GM23338 (cell line): ENCODE data around the gene CCDC61. TPM values are rescaled to one million over a fixed set of nuclear protein-coding genes. Genes with fewer than 3 reads are reported as not detected.

Source experiments
- ATAC-seq: fragments of 200-7000 bp; cut with Tn5 transposase; 3 replicates; pipeline ENCODE4 v1.9.1; 2020
- DNase-seq: peaks from one replicate; pipeline ENCODE4 v3.0.0-alpha.2; 2015; ENCODE audit warnings: low spot score
- H2AFZ ChIP-seq: fragments of 200-600 bp; sonication (generic); 2 replicates; pipeline ENCODE4 v1.8.0; 2016; ENCODE audit warnings: antibody characterized with exemption, mild to moderate bottlenecking, moderate library complexity
- H3F3A ChIP-seq: fragments of 200-600 bp; sonication (generic); replicated peaks from 2 replicates; pipeline ENCODE4 v1.8.0; 2017; ENCODE audit warnings: antibody characterized with exemption, mixed run types, low read depth
- H3K27ac ChIP-seq: fragments of 200-600 bp; sonication (generic); 2 replicates; pipeline ENCODE4 v1.6.1; 2016; ENCODE audit warnings: low read depth
- H3K27me3 ChIP-seq: fragments of 200-600 bp; sonication (generic); 2 replicates; pipeline ENCODE4 v1.8.0; 2016; ENCODE audit warnings: mild to moderate bottlenecking, mixed run types, moderate library complexity; ENCODE audit not compliant: insufficient read depth
- H3K36me3 ChIP-seq: fragments of 200-600 bp; sonication (generic); 2 replicates; pipeline ENCODE4 v1.8.0; 2016; ENCODE audit warnings: mild to moderate bottlenecking; ENCODE audit not compliant: insufficient read depth
- H3K4me1 ChIP-seq: fragments of 200-600 bp; sonication (generic); 2 replicates; pipeline ENCODE4 v1.8.0; 2016; ENCODE audit warnings: mild to moderate bottlenecking, moderate library complexity; ENCODE audit not compliant: insufficient read depth
- H3K4me2 ChIP-seq: fragments of 200-600 bp; sonication (generic); 2 replicates; pipeline ENCODE4 v1.7.1; 2017; ENCODE audit warnings: mixed run types
- H3K4me3 ChIP-seq: fragments of 200-600 bp; sonication (generic); 2 replicates; pipeline ENCODE4 v1.6.1; 2016; ENCODE audit warnings: mixed run types
- H3K79me2 ChIP-seq: fragments of 200-600 bp; sonication (generic); replicated peaks from 2 replicates; pipeline ENCODE4 v1.8.0; 2017; ENCODE audit warnings: mild to moderate bottlenecking; ENCODE audit not compliant: insufficient read depth
- H3K9me2 ChIP-seq: fragments of 200-600 bp; sonication (generic); 2 replicates; pipeline ENCODE4 v1.8.0; 2017; ENCODE audit not compliant: insufficient read depth
- H4K20me1 ChIP-seq: fragments of 200-600 bp; sonication (generic); replicated peaks from 2 replicates; pipeline ENCODE4 v1.8.0; 2017; ENCODE audit warnings: mild to moderate bottlenecking; ENCODE audit not compliant: insufficient read depth
- H3K27ac Mint-ChIP-seq: 2 replicates; pipeline ENCODE4 v1.8.0; 2020; ENCODE audit warnings: inconsistent platforms, mild to moderate bottlenecking, moderate library complexity, mixed read lengths
- H3K27me3 Mint-ChIP-seq: 3 replicates; pipeline ENCODE4 v1.8.0; 2022; ENCODE audit warnings: low read depth, mild to moderate bottlenecking, moderate library complexity, mixed read lengths, inconsistent platforms; ENCODE audit not compliant: insufficient read depth, poor library complexity
- H3K36me3 Mint-ChIP-seq: 3 replicates; pipeline ENCODE4 v1.8.0; 2021; ENCODE audit warnings: low read depth, mild to moderate bottlenecking, inconsistent platforms, moderate library complexity, mixed read lengths
- H3K4me1 Mint-ChIP-seq: 3 replicates; pipeline ENCODE4 v1.8.0; 2020; ENCODE audit warnings: mild to moderate bottlenecking, inconsistent platforms, mixed read lengths
- H3K4me3 Mint-ChIP-seq: 3 replicates; pipeline ENCODE4 v1.8.0; 2021; ENCODE audit warnings: moderate library complexity, mild to moderate bottlenecking, inconsistent platforms, mixed read lengths
- H3K9me3 Mint-ChIP-seq: 3 replicates; pipeline ENCODE4 v1.8.0; 2020; ENCODE audit warnings: moderate library complexity, mild to moderate bottlenecking, inconsistent platforms, mixed read lengths
- EZH2 ChIP-seq: fragments of 200-600 bp; sonication (generic); IDR thresholded peaks from one replicate; pipeline ENCODE4 v1.8.0; 2017; ENCODE audit warnings: antibody characterized with exemption, mild to moderate bottlenecking, low read depth; ENCODE audit not compliant: unreplicated experiment
- EZH2phosphoT487 ChIP-seq: fragments of 200-600 bp; sonication (generic); IDR thresholded peaks from one replicate; pipeline ENCODE4 v1.8.1; 2018; ENCODE audit warnings: antibody characterized with exemption; ENCODE audit not compliant: unreplicated experiment
- POLR2AphosphoS5 ChIP-seq: IDR thresholded peaks from 2 replicates; pipeline ENCODE4 v1.6.1; 2016; ENCODE audit warnings: antibody characterized with exemption, low read depth
- ZNF331 ChIP-seq: fragments of 250-450 bp; sonication (Bioruptor Pico); IDR thresholded peaks from 2 replicates; pipeline ENCODE4 v1.5.0; 2020; ENCODE audit warnings: low read depth, mild to moderate bottlenecking, moderate library complexity
- polyA plus RNA-seq: library from polyadenylated mRNA; unstranded; fragments of >200 nt; fragmentation: Nextera tagmentation; extraction: Ambion mirVana; gene quantifications from 2 replicates; pipeline ENCODE4 v1.2.1, GENCODE V29; 2016
- total RNA-seq: library from RNA; depleted of rRNA; stranded (reverse); fragments of >200 nt; shearing (Covaris generic); gene quantifications from 2 replicates; pipeline ENCODE4 v1.2.3, GENCODE V29; 2014
- TF ChIP-seq, protein P1 (sequence below), 2 experiments: fragments of 200-600 bp in 1 of 2; sonication (generic) in 1 of 2; conservative IDR thresholded peaks; 2 replicates each; pipeline versions ENCODE4 v1.5.1 to v1.6.1; 2016 to 2017; ENCODE audit warnings: antibody characterized with exemption in 2 of 2, low read depth in 2 of 2, mild to moderate bottlenecking in 2 of 2, moderate library complexity in 1 of 2
- TF ChIP-seq, protein P2 (sequence below): IDR thresholded peaks from 2 replicates; pipeline ENCODE4 v1.6.1; 2016; ENCODE audit warnings: antibody characterized with exemption
- TF ChIP-seq, protein P3 (sequence below): fragments of 250-450 bp; sonication (Bioruptor Pico); IDR thresholded peaks from 2 replicates; pipeline ENCODE4 v1.5.0; 2020; ENCODE audit warnings: mild to moderate bottlenecking, moderate library complexity
- TF ChIP-seq, protein P4 (sequence below): IDR thresholded peaks from one replicate; pipeline ENCODE4 v1.6.1; 2018; ENCODE audit warnings: antibody characterized with exemption; ENCODE audit not compliant: unreplicated experiment

CCDC61 gene
- total and polyA plus RNA-seq, 2 experiments from 2014 or later: 9.8 to 22.4 TPM

DNA sequence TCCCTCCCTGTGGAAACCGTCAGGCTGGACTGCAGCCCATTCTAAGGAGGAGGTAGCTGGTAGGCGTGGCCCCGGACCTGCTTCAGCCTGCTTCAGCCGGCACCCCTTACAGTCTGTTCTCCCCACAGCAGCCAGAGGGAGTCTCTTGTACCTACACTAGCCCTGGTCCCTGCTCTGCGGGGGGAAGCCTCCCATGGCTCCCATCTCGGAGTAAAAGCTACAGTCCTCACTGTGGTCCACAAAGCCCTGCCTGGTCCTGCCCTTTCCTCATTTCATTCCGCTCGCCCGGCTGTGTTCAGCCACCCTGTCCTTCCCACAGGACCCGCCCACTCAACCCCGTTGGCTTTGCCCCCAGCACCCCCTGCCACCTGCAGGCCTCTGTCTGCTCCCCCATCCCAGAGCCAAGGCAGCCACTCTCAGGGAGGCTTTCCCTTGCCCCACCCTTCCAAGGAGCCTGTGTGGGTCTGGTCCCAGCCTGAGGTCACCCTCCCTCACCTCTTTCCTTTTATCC is 26.3 kb downstream of the CCDC61 start:
- H3K4me3 Mint-ChIP-seq: no peak overlapping the region; the same call in 2 of the 3 replicates
- H3K9me3 Mint-ChIP-seq: peaks cover 6% of the 10 kb centered on the region; the same call in 2 of the 3 replicates
- Histone ChIP-seq H3F3A (no peaks in the 10 kb centered on the region), H3K4me1 (peaks cover 10% of the 10 kb centered on the region), H3K4me3 (no peak overlapping the region), H3K4me2 (peak overlapping the region; percentile 51; the same call in 1 of the 2 replicates), H3K36me3 (no peaks in the 10 kb centered on the region), H3K79me2 (no peaks in the 10 kb centered on the region), H3K27me3 (no peaks in the 10 kb centered on the region), H2AFZ (no peak overlapping the region), H3K9me2 (no peaks in the 10 kb centered on the region), H3K27ac (no peak overlapping the region), H4K20me1 (no peaks in the 10 kb centered on the region; the same call in 1 of the 2 replicates)
- H3K36me3 Mint-ChIP-seq: peaks cover 14% of the 10 kb centered on the region; the same call in 2 of the 3 replicates
- peaks cover 24% of the 10 kb centered on the region for H3K4me1 Mint-ChIP-seq
- TF ChIP-seq, protein P1, sequence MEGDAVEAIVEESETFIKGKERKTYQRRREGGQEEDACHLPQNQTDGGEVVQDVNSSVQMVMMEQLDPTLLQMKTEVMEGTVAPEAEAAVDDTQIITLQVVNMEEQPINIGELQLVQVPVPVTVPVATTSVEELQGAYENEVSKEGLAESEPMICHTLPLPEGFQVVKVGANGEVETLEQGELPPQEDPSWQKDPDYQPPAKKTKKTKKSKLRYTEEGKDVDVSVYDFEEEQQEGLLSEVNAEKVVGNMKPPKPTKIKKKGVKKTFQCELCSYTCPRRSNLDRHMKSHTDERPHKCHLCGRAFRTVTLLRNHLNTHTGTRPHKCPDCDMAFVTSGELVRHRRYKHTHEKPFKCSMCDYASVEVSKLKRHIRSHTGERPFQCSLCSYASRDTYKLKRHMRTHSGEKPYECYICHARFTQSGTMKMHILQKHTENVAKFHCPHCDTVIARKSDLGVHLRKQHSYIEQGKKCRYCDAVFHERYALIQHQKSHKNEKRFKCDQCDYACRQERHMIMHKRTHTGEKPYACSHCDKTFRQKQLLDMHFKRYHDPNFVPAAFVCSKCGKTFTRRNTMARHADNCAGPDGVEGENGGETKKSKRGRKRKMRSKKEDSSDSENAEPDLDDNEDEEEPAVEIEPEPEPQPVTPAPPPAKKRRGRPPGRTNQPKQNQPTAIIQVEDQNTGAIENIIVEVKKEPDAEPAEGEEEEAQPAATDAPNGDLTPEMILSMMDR (conservative IDR thresholded peaks at IDR 0.05; ENCODE audit: low read depth in 2 of 2): peak; percentile 13 to 47; a peak in 2 of 4 replicates
- no peak for TF ChIP-seq EZH2
- ATAC-seq (peak; percentile 71), DNase-seq (peak; percentile 70)
- H3K27me3 Mint-ChIP-seq: peaks cover 15% of the 10 kb centered on the region
- no peak overlapping the region; the same call in 1 of the 2 replicates for H3K27ac Mint-ChIP-seq

DNA sequence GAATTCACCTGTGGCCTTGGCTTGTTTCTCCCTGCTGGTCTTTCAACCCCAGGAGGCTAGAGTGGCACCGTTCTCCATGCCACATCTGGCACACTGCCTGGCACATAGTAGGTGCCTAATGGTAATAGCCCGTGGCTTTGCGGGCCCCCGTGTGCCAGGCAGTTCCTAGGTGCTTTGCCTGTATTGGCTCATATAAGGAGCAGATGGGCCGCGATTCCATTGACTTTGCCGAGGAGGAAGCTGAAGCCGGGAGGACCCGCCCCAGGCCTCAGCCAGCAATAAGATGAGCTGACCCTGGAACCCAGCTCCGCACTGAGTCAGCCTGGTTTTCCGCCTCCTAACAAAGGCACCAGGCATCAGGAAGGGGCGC is 26.8 kb downstream of the CCDC61 start:
- Mint-ChIP-seq H3K36me3 (peaks cover 12% of the 10 kb centered on the region; the same call in 2 of the 3 replicates), H3K4me3 (no peak overlapping the region; the same call in 2 of the 3 replicates), H3K27ac (no peak overlapping the region; the same call in 1 of the 2 replicates), H3K4me1 (peaks cover 22% of the 10 kb centered on the region), H3K9me3 (peaks cover 6% of the 10 kb centered on the region; the same call in 2 of the 3 replicates), H3K27me3 (peaks cover 12% of the 10 kb centered on the region)
- Histone ChIP-seq H2AFZ (peak overlapping the region; percentile 80; the same call in 1 of the 2 replicates), H3K27ac (no peak overlapping the region), H3K4me2 (peak overlapping the region; percentile 51), H3K4me1 (peaks cover 10% of the 10 kb centered on the region), H3K27me3 (no peaks in the 10 kb centered on the region), H3K9me2 (no peaks in the 10 kb centered on the region), H4K20me1 (no peaks in the 10 kb centered on the region; the same call in 1 of the 2 replicates), H3K4me3 (no peak overlapping the region), H3F3A (no peaks in the 10 kb centered on the region), H3K79me2 (no peaks in the 10 kb centered on the region), H3K36me3 (no peaks in the 10 kb centered on the region)
- ATAC-seq (no peak; the same call in 2 of the 3 replicates), DNase-seq (no peak)
- TF ChIP-seq, protein P2, sequence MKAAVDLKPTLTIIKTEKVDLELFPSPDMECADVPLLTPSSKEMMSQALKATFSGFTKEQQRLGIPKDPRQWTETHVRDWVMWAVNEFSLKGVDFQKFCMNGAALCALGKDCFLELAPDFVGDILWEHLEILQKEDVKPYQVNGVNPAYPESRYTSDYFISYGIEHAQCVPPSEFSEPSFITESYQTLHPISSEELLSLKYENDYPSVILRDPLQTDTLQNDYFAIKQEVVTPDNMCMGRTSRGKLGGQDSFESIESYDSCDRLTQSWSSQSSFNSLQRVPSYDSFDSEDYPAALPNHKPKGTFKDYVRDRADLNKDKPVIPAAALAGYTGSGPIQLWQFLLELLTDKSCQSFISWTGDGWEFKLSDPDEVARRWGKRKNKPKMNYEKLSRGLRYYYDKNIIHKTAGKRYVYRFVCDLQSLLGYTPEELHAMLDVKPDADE: no peak
- TF ChIP-seq ZNF331 (CRISPR knock-in tag) (no peak), POLR2AphosphoS5 (no peak), EZH2phosphoT487 (no peak)
- TF ChIP-seq, protein P3, sequence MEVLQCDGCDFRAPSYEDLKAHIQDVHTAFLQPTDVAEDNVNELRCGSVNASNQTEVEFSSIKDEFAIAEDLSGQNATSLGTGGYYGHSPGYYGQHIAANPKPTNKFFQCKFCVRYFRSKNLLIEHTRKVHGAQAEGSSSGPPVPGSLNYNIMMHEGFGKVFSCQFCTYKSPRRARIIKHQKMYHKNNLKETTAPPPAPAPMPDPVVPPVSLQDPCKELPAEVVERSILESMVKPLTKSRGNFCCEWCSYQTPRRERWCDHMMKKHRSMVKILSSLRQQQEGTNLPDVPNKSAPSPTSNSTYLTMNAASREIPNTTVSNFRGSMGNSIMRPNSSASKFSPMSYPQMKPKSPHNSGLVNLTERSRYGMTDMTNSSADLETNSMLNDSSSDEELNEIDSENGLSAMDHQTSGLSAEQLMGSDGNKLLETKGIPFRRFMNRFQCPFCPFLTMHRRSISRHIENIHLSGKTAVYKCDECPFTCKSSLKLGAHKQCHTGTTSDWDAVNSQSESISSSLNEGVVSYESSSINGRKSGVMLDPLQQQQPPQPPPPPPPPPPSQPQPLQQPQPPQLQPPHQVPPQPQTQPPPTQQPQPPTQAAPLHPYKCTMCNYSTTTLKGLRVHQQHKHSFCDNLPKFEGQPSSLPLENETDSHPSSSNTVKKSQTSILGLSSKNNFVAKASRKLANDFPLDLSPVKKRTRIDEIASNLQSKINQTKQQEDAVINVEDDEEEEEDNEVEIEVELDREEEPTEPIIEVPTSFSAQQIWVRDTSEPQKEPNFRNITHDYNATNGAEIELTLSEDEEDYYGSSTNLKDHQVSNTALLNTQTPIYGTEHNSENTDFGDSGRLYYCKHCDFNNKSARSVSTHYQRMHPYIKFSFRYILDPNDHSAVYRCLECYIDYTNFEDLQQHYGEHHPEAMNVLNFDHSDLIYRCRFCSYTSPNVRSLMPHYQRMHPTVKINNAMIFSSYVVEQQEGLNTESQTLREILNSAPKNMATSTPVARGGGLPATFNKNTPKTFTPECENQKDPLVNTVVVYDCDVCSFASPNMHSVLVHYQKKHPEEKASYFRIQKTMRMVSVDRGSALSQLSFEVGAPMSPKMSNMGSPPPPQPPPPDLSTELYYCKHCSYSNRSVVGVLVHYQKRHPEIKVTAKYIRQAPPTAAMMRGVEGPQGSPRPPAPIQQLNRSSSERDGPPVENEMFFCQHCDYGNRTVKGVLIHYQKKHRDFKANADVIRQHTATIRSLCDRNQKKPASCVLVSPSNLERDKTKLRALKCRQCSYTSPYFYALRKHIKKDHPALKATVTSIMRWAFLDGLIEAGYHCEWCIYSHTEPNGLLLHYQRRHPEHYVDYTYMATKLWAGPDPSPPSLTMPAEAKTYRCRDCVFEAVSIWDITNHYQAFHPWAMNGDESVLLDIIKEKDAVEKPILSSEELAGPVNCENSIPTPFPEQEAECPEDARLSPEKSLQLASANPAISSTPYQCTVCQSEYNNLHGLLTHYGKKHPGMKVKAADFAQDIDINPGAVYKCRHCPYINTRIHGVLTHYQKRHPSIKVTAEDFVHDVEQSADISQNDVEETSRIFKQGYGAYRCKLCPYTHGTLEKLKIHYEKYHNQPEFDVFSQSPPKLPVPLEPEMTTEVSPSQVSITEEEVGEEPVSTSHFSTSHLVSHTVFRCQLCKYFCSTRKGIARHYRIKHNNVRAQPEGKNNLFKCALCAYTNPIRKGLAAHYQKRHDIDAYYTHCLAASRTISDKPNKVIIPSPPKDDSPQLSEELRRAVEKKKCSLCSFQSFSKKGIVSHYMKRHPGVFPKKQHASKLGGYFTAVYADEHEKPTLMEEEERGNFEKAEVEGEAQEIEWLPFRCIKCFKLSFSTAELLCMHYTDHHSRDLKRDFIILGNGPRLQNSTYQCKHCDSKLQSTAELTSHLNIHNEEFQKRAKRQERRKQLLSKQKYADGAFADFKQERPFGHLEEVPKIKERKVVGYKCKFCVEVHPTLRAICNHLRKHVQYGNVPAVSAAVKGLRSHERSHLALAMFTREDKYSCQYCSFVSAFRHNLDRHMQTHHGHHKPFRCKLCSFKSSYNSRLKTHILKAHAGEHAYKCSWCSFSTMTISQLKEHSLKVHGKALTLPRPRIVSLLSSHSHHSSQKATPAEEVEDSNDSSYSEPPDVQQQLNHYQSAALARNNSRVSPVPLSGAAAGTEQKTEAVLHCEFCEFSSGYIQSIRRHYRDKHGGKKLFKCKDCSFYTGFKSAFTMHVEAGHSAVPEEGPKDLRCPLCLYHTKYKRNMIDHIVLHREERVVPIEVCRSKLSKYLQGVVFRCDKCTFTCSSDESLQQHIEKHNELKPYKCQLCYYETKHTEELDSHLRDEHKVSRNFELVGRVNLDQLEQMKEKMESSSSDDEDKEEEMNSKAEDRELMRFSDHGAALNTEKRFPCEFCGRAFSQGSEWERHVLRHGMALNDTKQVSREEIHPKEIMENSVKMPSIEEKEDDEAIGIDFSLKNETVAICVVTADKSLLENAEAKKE (CRISPR knock-in tag): no peak
- TF ChIP-seq, protein P4, sequence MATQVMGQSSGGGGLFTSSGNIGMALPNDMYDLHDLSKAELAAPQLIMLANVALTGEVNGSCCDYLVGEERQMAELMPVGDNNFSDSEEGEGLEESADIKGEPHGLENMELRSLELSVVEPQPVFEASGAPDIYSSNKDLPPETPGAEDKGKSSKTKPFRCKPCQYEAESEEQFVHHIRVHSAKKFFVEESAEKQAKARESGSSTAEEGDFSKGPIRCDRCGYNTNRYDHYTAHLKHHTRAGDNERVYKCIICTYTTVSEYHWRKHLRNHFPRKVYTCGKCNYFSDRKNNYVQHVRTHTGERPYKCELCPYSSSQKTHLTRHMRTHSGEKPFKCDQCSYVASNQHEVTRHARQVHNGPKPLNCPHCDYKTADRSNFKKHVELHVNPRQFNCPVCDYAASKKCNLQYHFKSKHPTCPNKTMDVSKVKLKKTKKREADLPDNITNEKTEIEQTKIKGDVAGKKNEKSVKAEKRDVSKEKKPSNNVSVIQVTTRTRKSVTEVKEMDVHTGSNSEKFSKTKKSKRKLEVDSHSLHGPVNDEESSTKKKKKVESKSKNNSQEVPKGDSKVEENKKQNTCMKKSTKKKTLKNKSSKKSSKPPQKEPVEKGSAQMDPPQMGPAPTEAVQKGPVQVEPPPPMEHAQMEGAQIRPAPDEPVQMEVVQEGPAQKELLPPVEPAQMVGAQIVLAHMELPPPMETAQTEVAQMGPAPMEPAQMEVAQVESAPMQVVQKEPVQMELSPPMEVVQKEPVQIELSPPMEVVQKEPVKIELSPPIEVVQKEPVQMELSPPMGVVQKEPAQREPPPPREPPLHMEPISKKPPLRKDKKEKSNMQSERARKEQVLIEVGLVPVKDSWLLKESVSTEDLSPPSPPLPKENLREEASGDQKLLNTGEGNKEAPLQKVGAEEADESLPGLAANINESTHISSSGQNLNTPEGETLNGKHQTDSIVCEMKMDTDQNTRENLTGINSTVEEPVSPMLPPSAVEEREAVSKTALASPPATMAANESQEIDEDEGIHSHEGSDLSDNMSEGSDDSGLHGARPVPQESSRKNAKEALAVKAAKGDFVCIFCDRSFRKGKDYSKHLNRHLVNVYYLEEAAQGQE: no peak
